ENCODE data around the gene TRMT2B.
"Not testable (repeated sequence)": the region's sequence is repeated elsewhere in the genome, so short reads cannot be mapped to it uniquely, and the experiment has no call there.

TRMT2B gene

DNA sequence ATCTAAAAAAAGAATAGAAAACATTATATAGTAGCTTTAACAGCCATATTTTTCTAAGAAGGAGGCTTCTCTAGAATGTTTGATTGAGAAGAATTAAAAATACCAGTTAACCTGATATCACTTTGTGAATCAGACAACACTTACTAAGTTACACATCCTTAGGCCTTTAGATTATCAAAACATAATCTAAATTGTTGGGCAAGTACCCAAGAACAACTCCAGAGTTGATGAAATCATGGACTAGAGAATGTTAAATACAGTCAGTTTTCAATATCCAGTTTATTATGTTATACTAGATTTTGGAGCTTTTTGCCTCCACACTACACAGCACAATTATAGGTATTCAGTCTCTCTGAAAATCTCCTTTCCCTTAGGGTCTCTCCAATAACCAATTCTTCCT is 42.8 kb downstream of the TRMT2B start:
- DNase-seq (ENCODE audit: low spot score): no peak

- no peak for DNase-seq (ENCODE audit: low spot score)
Observed at GRCh38 chrX:100999451-100999850, 52.5 kb downstream of the TRMT2B start.

- DNase-seq (ENCODE audit: low spot score): no peak
Observed at GRCh38 chrX:100995469-100995868, 56.4 kb downstream of the TRMT2B start.

GRCh38 chrX:100994352-100995281 is 57.3 kb downstream of the TRMT2B start:
- no peak for DNase-seq (ENCODE audit: low spot score)

GRCh38 chrX:100990139-100990538 is 61.8 kb downstream of the TRMT2B start:
- DNase-seq (ENCODE audit: low spot score): no peak

GRCh38 chrX:100984818-100985217 is 67.1 kb downstream of the TRMT2B start:
- no peak for DNase-seq (ENCODE audit: low spot score)

DNA sequence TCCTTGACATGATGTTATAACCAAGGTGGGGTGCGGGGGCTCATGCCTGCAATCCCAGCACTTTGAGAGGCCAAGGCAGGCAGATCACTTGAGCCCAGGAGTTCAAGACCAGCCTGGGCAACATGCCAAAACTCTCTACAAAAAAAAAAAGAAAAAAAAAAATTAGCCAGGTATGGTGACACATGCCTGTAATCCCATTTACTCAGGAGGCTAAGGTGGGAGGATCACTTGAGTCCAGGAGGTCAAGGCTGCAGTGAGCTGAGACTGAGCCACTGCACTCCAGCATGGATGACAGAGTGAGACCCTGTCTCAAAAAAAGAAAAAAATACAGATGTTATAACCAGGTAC is 70.4 kb downstream of the TRMT2B start:
- DNase-seq (ENCODE audit: low spot score): not testable (repeated sequence)

- no peak for DNase-seq (ENCODE audit: low spot score)
Observed at GRCh38 chrX:100980608-100981497, 71.1 kb downstream of the TRMT2B start.

DNA sequence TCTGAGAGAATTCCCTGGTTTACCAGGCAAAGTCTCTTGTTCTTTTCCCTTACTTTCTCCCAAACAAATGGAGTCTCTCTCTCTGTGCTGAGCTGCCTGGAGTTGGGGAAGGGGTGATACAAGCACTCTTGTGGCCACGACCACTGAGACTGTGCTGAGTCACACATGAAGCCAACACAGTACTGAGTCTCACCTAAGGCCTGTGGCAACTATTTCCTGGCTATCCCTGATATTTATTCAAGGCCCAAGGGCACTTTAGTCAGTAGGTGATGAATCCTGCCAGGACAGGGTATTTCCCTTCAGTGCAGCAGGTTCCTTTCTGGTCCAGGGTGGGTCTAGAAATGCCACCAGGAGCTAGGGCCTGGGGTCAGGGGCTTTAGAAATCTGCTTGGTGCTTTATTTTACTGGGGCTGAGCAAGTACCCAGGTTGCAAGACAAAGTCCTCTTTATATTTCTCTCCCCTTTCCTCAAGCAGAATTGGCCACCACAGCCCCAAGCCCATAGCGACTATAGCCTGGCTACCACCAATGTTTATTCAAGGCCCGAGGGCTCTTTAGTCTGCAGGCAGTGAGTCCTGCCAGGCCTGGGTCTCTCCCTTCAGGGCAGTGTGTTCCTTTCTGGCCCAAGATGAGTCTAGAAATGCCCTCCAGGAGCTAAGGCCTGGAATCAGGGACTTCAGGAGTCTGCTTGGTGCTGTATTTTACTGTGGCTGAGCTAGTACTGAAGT is 71.9 kb downstream of the TRMT2B start:
- no peak for DNase-seq (ENCODE audit: low spot score)

- DNase-seq (ENCODE audit: low spot score): no peak
Observed at GRCh38 chrX:100976211-100976610, 75.7 kb downstream of the TRMT2B start.

DNA sequence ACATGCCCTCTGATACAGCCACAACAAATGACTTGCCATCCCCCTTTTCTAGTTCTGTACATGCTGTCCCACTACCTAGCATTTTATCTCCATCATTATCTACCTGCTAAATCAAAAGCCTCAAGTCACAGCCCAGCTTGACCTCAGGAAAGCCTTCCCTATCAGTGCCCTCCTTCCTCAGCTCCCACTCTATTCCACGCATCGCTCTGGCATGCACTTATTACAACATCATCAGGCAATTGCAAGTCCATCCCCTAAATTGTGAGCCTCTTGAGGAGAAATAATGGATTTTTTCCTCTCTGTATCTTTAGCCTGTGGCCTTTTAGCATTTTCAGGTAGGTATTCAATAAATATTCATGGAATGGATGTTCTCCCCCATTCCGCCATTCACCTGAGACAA is 76.7 kb downstream of the TRMT2B start:
- DNase-seq (ENCODE audit: low spot score): no peak

DNA sequence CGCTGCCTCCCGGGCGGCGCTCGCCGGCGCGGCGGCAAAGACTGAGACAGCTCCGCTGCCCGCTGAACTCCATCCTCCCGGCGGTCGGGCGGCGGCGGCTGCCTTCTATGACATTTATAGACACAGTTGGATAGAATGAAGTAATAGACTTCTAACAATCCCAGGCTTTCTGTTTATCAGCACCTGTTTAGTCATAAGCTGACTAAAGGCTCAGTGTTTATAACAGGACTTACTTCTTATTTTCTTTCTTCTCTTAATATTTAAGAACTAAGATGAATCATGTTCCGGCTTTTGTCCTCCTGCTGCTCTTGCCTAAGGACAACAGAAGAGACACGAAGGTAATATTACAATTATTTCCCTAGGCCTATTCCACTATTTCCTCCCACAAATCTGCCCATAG is 78.5 kb downstream of the TRMT2B start:
- DNase-seq (ENCODE audit: low spot score): no peak

DNA sequence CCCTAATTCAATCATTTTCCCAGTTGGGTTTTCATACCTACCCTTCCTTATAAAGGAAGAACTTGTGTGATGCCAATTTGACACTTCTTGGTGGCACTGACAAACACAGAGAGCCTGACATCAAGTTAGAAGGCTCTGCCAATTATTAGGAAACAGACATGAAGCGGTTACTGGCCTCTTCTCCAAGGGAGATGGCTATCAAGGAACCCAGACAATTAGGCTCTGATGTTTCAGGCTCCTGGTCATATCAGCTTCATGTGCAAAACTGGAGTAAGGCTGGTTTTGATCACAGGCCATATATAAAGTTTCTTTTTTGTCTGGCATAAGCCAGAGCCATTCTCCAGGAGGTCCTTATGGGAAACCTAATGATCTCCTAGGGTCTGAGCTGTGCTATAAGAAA is 82.0 kb downstream of the TRMT2B start:
- no peak for DNase-seq (ENCODE audit: low spot score)

- no peak for DNase-seq (ENCODE audit: low spot score)
Observed at GRCh38 chrX:100969408-100969807, 82.5 kb downstream of the TRMT2B start, which contains the start of gene ARL13A. Gene ARL13A (plus strand): TSS chrX:100969708. CDS start chrX:100973690, 3,982 bp downstream.

- no peak for DNase-seq (ENCODE audit: low spot score)
Observed at GRCh38 chrX:100964362-100964761, 87.5 kb downstream of the TRMT2B start.

- DNase-seq (ENCODE audit: low spot score): no peak
Observed at GRCh38 chrX:100962811-100963210, 89.1 kb downstream of the TRMT2B start.
